GM23338 (cell line): ENCODE data around the gene PSMD12. TPM values are rescaled to one million over a fixed set of nuclear protein-coding genes. Genes with fewer than 3 reads are reported as not detected.

Source experiments
- ATAC-seq: fragments of 200-7000 bp; cut with Tn5 transposase; 3 replicates; pipeline ENCODE4 v1.9.1; 2020
- DNase-seq: peaks from one replicate; pipeline ENCODE4 v3.0.0-alpha.2; 2015; ENCODE audit warnings: low spot score
- H2AFZ ChIP-seq: fragments of 200-600 bp; sonication (generic); 2 replicates; pipeline ENCODE4 v1.8.0; 2016; ENCODE audit warnings: antibody characterized with exemption, mild to moderate bottlenecking, moderate library complexity
- H3F3A ChIP-seq: fragments of 200-600 bp; sonication (generic); replicated peaks from 2 replicates; pipeline ENCODE4 v1.8.0; 2017; ENCODE audit warnings: antibody characterized with exemption, mixed run types, low read depth
- H3K27ac ChIP-seq: fragments of 200-600 bp; sonication (generic); 2 replicates; pipeline ENCODE4 v1.6.1; 2016; ENCODE audit warnings: low read depth
- H3K27me3 ChIP-seq: fragments of 200-600 bp; sonication (generic); 2 replicates; pipeline ENCODE4 v1.8.0; 2016; ENCODE audit warnings: mild to moderate bottlenecking, mixed run types, moderate library complexity; ENCODE audit not compliant: insufficient read depth
- H3K36me3 ChIP-seq: fragments of 200-600 bp; sonication (generic); 2 replicates; pipeline ENCODE4 v1.8.0; 2016; ENCODE audit warnings: mild to moderate bottlenecking; ENCODE audit not compliant: insufficient read depth
- H3K4me1 ChIP-seq: fragments of 200-600 bp; sonication (generic); 2 replicates; pipeline ENCODE4 v1.8.0; 2016; ENCODE audit warnings: mild to moderate bottlenecking, moderate library complexity; ENCODE audit not compliant: insufficient read depth
- H3K4me2 ChIP-seq: fragments of 200-600 bp; sonication (generic); 2 replicates; pipeline ENCODE4 v1.7.1; 2017; ENCODE audit warnings: mixed run types
- H3K4me3 ChIP-seq: fragments of 200-600 bp; sonication (generic); 2 replicates; pipeline ENCODE4 v1.6.1; 2016; ENCODE audit warnings: mixed run types
- H3K79me2 ChIP-seq: fragments of 200-600 bp; sonication (generic); replicated peaks from 2 replicates; pipeline ENCODE4 v1.8.0; 2017; ENCODE audit warnings: mild to moderate bottlenecking; ENCODE audit not compliant: insufficient read depth
- H3K9me2 ChIP-seq: fragments of 200-600 bp; sonication (generic); 2 replicates; pipeline ENCODE4 v1.8.0; 2017; ENCODE audit not compliant: insufficient read depth
- H4K20me1 ChIP-seq: fragments of 200-600 bp; sonication (generic); replicated peaks from 2 replicates; pipeline ENCODE4 v1.8.0; 2017; ENCODE audit warnings: mild to moderate bottlenecking; ENCODE audit not compliant: insufficient read depth
- H3K27ac Mint-ChIP-seq: 2 replicates; pipeline ENCODE4 v1.8.0; 2020; ENCODE audit warnings: inconsistent platforms, mild to moderate bottlenecking, moderate library complexity, mixed read lengths
- H3K27me3 Mint-ChIP-seq: 3 replicates; pipeline ENCODE4 v1.8.0; 2022; ENCODE audit warnings: low read depth, mild to moderate bottlenecking, moderate library complexity, mixed read lengths, inconsistent platforms; ENCODE audit not compliant: insufficient read depth, poor library complexity
- H3K36me3 Mint-ChIP-seq: 3 replicates; pipeline ENCODE4 v1.8.0; 2021; ENCODE audit warnings: low read depth, mild to moderate bottlenecking, inconsistent platforms, moderate library complexity, mixed read lengths
- H3K4me1 Mint-ChIP-seq: 3 replicates; pipeline ENCODE4 v1.8.0; 2020; ENCODE audit warnings: mild to moderate bottlenecking, inconsistent platforms, mixed read lengths
- H3K4me3 Mint-ChIP-seq: 3 replicates; pipeline ENCODE4 v1.8.0; 2021; ENCODE audit warnings: moderate library complexity, mild to moderate bottlenecking, inconsistent platforms, mixed read lengths
- H3K9me3 Mint-ChIP-seq: 3 replicates; pipeline ENCODE4 v1.8.0; 2020; ENCODE audit warnings: moderate library complexity, mild to moderate bottlenecking, inconsistent platforms, mixed read lengths
- CREB1 ChIP-seq: fragments of 250-450 bp; sonication (Bioruptor Pico); IDR thresholded peaks from 2 replicates; pipeline ENCODE4 v1.5.0; 2020; ENCODE audit warnings: low read depth, mild to moderate bottlenecking, moderate library complexity
- EZH2 ChIP-seq: fragments of 200-600 bp; sonication (generic); IDR thresholded peaks from one replicate; pipeline ENCODE4 v1.8.0; 2017; ENCODE audit warnings: antibody characterized with exemption, mild to moderate bottlenecking, low read depth; ENCODE audit not compliant: unreplicated experiment
- EZH2phosphoT487 ChIP-seq: fragments of 200-600 bp; sonication (generic); IDR thresholded peaks from one replicate; pipeline ENCODE4 v1.8.1; 2018; ENCODE audit warnings: antibody characterized with exemption; ENCODE audit not compliant: unreplicated experiment
- JUNB ChIP-seq: IDR thresholded peaks from one replicate; pipeline ENCODE4 v1.6.1; 2016; ENCODE audit warnings: antibody characterized with exemption; ENCODE audit not compliant: unreplicated experiment
- NANOG ChIP-seq: IDR thresholded peaks from 2 replicates; pipeline ENCODE4 v1.6.1; 2016; ENCODE audit warnings: antibody characterized with exemption, borderline replicate concordance
- POLR2AphosphoS5 ChIP-seq: IDR thresholded peaks from 2 replicates; pipeline ENCODE4 v1.6.1; 2016; ENCODE audit warnings: antibody characterized with exemption, low read depth
- polyA plus RNA-seq: library from polyadenylated mRNA; unstranded; fragments of >200 nt; fragmentation: Nextera tagmentation; extraction: Ambion mirVana; gene quantifications from 2 replicates; pipeline ENCODE4 v1.2.1, GENCODE V29; 2016
- total RNA-seq: library from RNA; depleted of rRNA; stranded (reverse); fragments of >200 nt; shearing (Covaris generic); gene quantifications from 2 replicates; pipeline ENCODE4 v1.2.3, GENCODE V29; 2014
- TF ChIP-seq, protein P1 (sequence below): IDR thresholded peaks from one replicate; pipeline ENCODE4 v1.6.1; 2018; ENCODE audit warnings: antibody characterized with exemption; ENCODE audit not compliant: unreplicated experiment
- TF ChIP-seq, protein P2 (sequence below), 2 experiments: fragments of 200-600 bp in 1 of 2; sonication (generic) in 1 of 2; conservative IDR thresholded peaks; 2 replicates each; pipeline versions ENCODE4 v1.5.1 to v1.6.1; 2016 to 2017; ENCODE audit warnings: antibody characterized with exemption in 2 of 2, low read depth in 2 of 2, mild to moderate bottlenecking in 2 of 2, moderate library complexity in 1 of 2
- TF ChIP-seq, protein P3 (sequence below): IDR thresholded peaks from 2 replicates; pipeline ENCODE4 v1.6.1; 2016; ENCODE audit warnings: antibody characterized with exemption

Gene PSMD12
- total and polyA plus RNA-seq, 2 experiments from 2014 or later = 73.7 to 146 TPM

- Histone ChIP-seq H3K79me2 (peaks cover 98% of the 10 kb centered on the region), H3K9me2 (peaks cover 5% of the 10 kb centered on the region; the same call in 1 of the 2 replicates), H2AFZ (no peak overlapping the region), H3K36me3 (peaks cover 6% of the 10 kb centered on the region), H3K27ac (no peak overlapping the region), H3K4me3 (no peak overlapping the region), H3K4me1 (no peaks in the 10 kb centered on the region), H3K4me2 (no peak overlapping the region), H3K27me3 (no peaks in the 10 kb centered on the region), H4K20me1 (peaks cover 27% of the 10 kb centered on the region), H3F3A (no peaks in the 10 kb centered on the region)
- H3K36me3 Mint-ChIP-seq = peaks cover 26% of the 10 kb centered on the region; the same call in 2 of the 3 replicates
- no peak overlapping the region for H3K27ac Mint-ChIP-seq
- DNase-seq (no peak), ATAC-seq (no peak)
- TF ChIP-seq CREB1 (CRISPR knock-in tag) = no peak
- TF ChIP-seq POLR2AphosphoS5 = no peak
- TF ChIP-seq EZH2phosphoT487 = no peak
- TF ChIP-seq EZH2 = no peak
- TF ChIP-seq, protein P1, sequence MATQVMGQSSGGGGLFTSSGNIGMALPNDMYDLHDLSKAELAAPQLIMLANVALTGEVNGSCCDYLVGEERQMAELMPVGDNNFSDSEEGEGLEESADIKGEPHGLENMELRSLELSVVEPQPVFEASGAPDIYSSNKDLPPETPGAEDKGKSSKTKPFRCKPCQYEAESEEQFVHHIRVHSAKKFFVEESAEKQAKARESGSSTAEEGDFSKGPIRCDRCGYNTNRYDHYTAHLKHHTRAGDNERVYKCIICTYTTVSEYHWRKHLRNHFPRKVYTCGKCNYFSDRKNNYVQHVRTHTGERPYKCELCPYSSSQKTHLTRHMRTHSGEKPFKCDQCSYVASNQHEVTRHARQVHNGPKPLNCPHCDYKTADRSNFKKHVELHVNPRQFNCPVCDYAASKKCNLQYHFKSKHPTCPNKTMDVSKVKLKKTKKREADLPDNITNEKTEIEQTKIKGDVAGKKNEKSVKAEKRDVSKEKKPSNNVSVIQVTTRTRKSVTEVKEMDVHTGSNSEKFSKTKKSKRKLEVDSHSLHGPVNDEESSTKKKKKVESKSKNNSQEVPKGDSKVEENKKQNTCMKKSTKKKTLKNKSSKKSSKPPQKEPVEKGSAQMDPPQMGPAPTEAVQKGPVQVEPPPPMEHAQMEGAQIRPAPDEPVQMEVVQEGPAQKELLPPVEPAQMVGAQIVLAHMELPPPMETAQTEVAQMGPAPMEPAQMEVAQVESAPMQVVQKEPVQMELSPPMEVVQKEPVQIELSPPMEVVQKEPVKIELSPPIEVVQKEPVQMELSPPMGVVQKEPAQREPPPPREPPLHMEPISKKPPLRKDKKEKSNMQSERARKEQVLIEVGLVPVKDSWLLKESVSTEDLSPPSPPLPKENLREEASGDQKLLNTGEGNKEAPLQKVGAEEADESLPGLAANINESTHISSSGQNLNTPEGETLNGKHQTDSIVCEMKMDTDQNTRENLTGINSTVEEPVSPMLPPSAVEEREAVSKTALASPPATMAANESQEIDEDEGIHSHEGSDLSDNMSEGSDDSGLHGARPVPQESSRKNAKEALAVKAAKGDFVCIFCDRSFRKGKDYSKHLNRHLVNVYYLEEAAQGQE = no peak
- TF ChIP-seq, protein P2, sequence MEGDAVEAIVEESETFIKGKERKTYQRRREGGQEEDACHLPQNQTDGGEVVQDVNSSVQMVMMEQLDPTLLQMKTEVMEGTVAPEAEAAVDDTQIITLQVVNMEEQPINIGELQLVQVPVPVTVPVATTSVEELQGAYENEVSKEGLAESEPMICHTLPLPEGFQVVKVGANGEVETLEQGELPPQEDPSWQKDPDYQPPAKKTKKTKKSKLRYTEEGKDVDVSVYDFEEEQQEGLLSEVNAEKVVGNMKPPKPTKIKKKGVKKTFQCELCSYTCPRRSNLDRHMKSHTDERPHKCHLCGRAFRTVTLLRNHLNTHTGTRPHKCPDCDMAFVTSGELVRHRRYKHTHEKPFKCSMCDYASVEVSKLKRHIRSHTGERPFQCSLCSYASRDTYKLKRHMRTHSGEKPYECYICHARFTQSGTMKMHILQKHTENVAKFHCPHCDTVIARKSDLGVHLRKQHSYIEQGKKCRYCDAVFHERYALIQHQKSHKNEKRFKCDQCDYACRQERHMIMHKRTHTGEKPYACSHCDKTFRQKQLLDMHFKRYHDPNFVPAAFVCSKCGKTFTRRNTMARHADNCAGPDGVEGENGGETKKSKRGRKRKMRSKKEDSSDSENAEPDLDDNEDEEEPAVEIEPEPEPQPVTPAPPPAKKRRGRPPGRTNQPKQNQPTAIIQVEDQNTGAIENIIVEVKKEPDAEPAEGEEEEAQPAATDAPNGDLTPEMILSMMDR (conservative IDR thresholded peaks at IDR 0.05; ENCODE audit: low read depth in 2 of 2) = no peak
- no peak overlapping the region for H3K4me3 Mint-ChIP-seq
- H3K4me1 Mint-ChIP-seq = no peaks in the 10 kb centered on the region
- peaks cover 4% of the 10 kb centered on the region for H3K27me3 Mint-ChIP-seq
- peaks cover 17% of the 10 kb centered on the region for H3K9me3 Mint-ChIP-seq
These were observed 46.6 kb upstream of the PSMD12 start for GRCh38 chr17:67412941-67413340.

DNA sequence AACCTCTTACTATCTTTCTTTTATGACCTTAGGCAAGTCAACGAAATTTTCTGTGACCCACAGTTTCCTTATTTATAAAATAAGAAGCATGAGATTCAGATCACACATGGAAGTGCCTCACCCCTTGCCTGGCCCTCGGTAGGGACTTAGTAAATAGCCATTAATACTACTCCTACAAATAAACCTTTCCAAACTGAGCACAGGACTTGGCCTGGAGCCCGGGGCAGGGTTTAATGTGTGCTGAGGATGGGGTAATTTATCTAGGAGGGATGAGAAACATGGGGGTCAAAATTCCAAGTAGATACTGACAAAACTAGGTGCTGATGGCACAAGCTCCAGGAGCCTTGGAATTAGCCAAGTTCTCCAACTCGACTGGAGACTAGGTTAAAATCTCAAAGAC, 45.7 kb upstream of the PSMD12 start:
- Mint-ChIP-seq H3K36me3 (peaks cover 26% of the 10 kb centered on the region; the same call in 2 of the 3 replicates), H3K4me3 (no peak overlapping the region), H3K27ac (no peak overlapping the region), H3K4me1 (no peaks in the 10 kb centered on the region), H3K9me3 (peaks cover 17% of the 10 kb centered on the region), H3K27me3 (peaks cover 2% of the 10 kb centered on the region)
- Histone ChIP-seq H3K4me1 (no peaks in the 10 kb centered on the region), H3K79me2 (peaks cover 98% of the 10 kb centered on the region), H3F3A (no peaks in the 10 kb centered on the region), H3K27ac (no peak overlapping the region), H3K27me3 (no peaks in the 10 kb centered on the region), H2AFZ (no peak overlapping the region), H3K4me3 (no peak overlapping the region), H4K20me1 (peaks cover 21% of the 10 kb centered on the region), H3K9me2 (peaks cover 5% of the 10 kb centered on the region; the same call in 1 of the 2 replicates), H3K4me2 (no peak overlapping the region), H3K36me3 (peaks cover 6% of the 10 kb centered on the region)
- no peak for ATAC-seq
- DNase-seq = no peak
- TF ChIP-seq NANOG (no peak), POLR2AphosphoS5 (no peak), JUNB (no peak), CREB1 (CRISPR knock-in tag) (no peak)
- TF ChIP-seq, protein P1 = no peak
- TF ChIP-seq, protein P2 (conservative IDR thresholded peaks at IDR 0.05; ENCODE audit: low read depth in 2 of 2) = no peak
- TF ChIP-seq, protein P3, sequence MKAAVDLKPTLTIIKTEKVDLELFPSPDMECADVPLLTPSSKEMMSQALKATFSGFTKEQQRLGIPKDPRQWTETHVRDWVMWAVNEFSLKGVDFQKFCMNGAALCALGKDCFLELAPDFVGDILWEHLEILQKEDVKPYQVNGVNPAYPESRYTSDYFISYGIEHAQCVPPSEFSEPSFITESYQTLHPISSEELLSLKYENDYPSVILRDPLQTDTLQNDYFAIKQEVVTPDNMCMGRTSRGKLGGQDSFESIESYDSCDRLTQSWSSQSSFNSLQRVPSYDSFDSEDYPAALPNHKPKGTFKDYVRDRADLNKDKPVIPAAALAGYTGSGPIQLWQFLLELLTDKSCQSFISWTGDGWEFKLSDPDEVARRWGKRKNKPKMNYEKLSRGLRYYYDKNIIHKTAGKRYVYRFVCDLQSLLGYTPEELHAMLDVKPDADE = no peak
